Activated CD4-positive, alpha-beta T cell treated with anti-CD3 and anti-CD28 coated beads, Interleukin-2, amount 50 U/mL, for 4 hours (primary cell): ENCODE measurements around the gene VCL.
"Not testable (repeated sequence)": the region's sequence is repeated elsewhere in the genome, so short reads cannot be mapped to it uniquely, and the experiment has no call there.

ENCODE experiments used
- DNase-seq, 2 experiments: peaks; one replicate each; pipeline ENCODE4 v3.0.0-alpha.2; 2020

VCL gene

GRCh38 chr10:73997787-73998622 lies at the start of gene VCL:
TSS of gene VCL (plus strand) at chr10:73998116. CDS start at chr10:73998208, 92 bp downstream.
- DNase-seq: peak; percentile 93 to 94

GRCh38 chr10:73948947-73949633 lies 48.8 kb upstream of the VCL start:
- no peak for DNase-seq

- no peak for DNase-seq
Measured at GRCh38 chr10:73950155-73950948, 47.6 kb upstream of the VCL start.

- no peak for DNase-seq
Measured at GRCh38 chr10:73953665-73954064, 44.3 kb upstream of the VCL start.

GRCh38 chr10:73954737-73955136 lies 43.2 kb upstream of the VCL start:
- no peak for DNase-seq

GRCh38 chr10:73955719-73956118 lies 42.2 kb upstream of the VCL start:
- DNase-seq: no peak

- no peak for DNase-seq
Measured at GRCh38 chr10:73956476-73957359, 41.2 kb upstream of the VCL start.

GRCh38 chr10:73959484-73960243 lies 38.3 kb upstream of the VCL start:
- no peak for DNase-seq

GRCh38 chr10:73962386-73962785 lies 35.5 kb upstream of the VCL start:
- DNase-seq: no peak

- DNase-seq: not testable (repeated sequence)
Measured at GRCh38 chr10:73963533-73963932, 34.4 kb upstream of the VCL start.

GRCh38 chr10:73964743-73965142 lies 33.2 kb upstream of the VCL start:
- DNase-seq: no peak

GRCh38 chr10:73965267-73965889 lies 32.5 kb upstream of the VCL start:
- DNase-seq: not testable (repeated sequence)

GRCh38 chr10:73965890-73966768 lies 31.8 kb upstream of the VCL start:
- DNase-seq: no peak

GRCh38 chr10:73967022-73967429 lies 30.9 kb upstream of the VCL start:
- DNase-seq: no peak

- DNase-seq: no peak
Measured at GRCh38 chr10:73967544-73967943, 30.4 kb upstream of the VCL start.

GRCh38 chr10:73968098-73968521 lies 29.8 kb upstream of the VCL start:
- no peak for DNase-seq

GRCh38 chr10:73969224-73969841 lies 28.6 kb upstream of the VCL start:
- DNase-seq: no peak

- DNase-seq: no peak
Measured at GRCh38 chr10:73970845-73971244, 27.1 kb upstream of the VCL start.

- no peak for DNase-seq
Measured at GRCh38 chr10:73971636-73972354, 26.1 kb upstream of the VCL start.
